ENCODE results near the gene KATNIP.

Gene KATNIP

GRCh38 chr16:27591837-27592236 is 41.9 kb downstream of the KATNIP start:
- POLR2A ChIA-PET: no interaction called here
- DNase-seq (ENCODE audit: extremely low spot score): no peak
- TF ChIP-seq FOXK2 (IDR thresholded peaks at IDR 0.05): no peak
- CTCF ChIA-PET: no interaction called here

- POLR2A ChIA-PET: interaction anchor here (1.4 kb wide), 1 partner anchor 46 kb away, joined by 5 read pairs; the partner anchor contains the start of genes GTF3C1 and KATNIP
- DNase-seq (ENCODE audit: extremely low spot score): no peak
- CTCF ChIA-PET: no interaction called here
- no peak for TF ChIP-seq ZNF384 (IDR thresholded peaks at IDR 0.05)
- TF ChIP-seq ELF4 (IDR thresholded peaks at IDR 0.05): no peak
- no peak for TF ChIP-seq TARDBP (IDR thresholded peaks at IDR 0.05)
- TF ChIP-seq LEF1 (IDR thresholded peaks at IDR 0.05; ENCODE audit: borderline replicate concordance): no peak
- TF ChIP-seq FOXK2 (IDR thresholded peaks at IDR 0.05): no peak
- TF ChIP-seq L3MBTL2 (conservative IDR thresholded peaks at IDR 0.05): no peak
- TF ChIP-seq FOXA1 (IDR thresholded peaks at IDR 0.05): no peak
- TF ChIP-seq FOXM1 (IDR thresholded peaks at IDR 0.05; ENCODE audit: borderline replicate concordance): no peak
- TF ChIP-seq SUZ12 (IDR thresholded peaks at IDR 0.05): no peak
- no peak for TF ChIP-seq PKNOX1 (IDR thresholded peaks at IDR 0.05)
These were observed 45.5 kb downstream of the KATNIP start for GRCh38 chr16:27595475-27595874.

GRCh38 chr16:27595993-27596392 is 46.0 kb downstream of the KATNIP start:
- ChIA-PET POLR2A (no interaction called here), CTCF (no interaction called here)
- TF ChIP-seq FOXA1 (IDR thresholded peaks at IDR 0.05) (no peak), HDGF (IDR thresholded peaks at IDR 0.05; ENCODE audit: borderline replicate concordance) (no peak), ARNT (IDR thresholded peaks at IDR 0.05) (no peak), SUZ12 (IDR thresholded peaks at IDR 0.05) (no peak), SP1 (IDR thresholded peaks at IDR 0.05) (no peak), TARDBP (IDR thresholded peaks at IDR 0.05) (no peak), PKNOX1 (IDR thresholded peaks at IDR 0.05) (no peak), FOXM1 (IDR thresholded peaks at IDR 0.05; ENCODE audit: borderline replicate concordance) (no peak), L3MBTL2 (conservative IDR thresholded peaks at IDR 0.05) (no peak), ELF4 (IDR thresholded peaks at IDR 0.05) (no peak), FOXK2 (IDR thresholded peaks at IDR 0.05) (no peak), ZNF384 (IDR thresholded peaks at IDR 0.05) (no peak), BHLHE40 (IDR thresholded peaks at IDR 0.05; ENCODE audit: borderline replicate concordance) (no peak)
- DNase-seq (ENCODE audit: extremely low spot score): no peak

- TF ChIP-seq FOXA1 (IDR thresholded peaks at IDR 0.05) (no peak), SP1 (IDR thresholded peaks at IDR 0.05) (no peak), SUZ12 (IDR thresholded peaks at IDR 0.05) (no peak), FOXK2 (IDR thresholded peaks at IDR 0.05) (no peak), ARNT (IDR thresholded peaks at IDR 0.05) (no peak), CTBP1 (IDR thresholded peaks at IDR 0.05; ENCODE audit: borderline replicate concordance) (no peak), PKNOX1 (IDR thresholded peaks at IDR 0.05) (no peak), ZNF384 (IDR thresholded peaks at IDR 0.05) (no peak), BHLHE40 (IDR thresholded peaks at IDR 0.05; ENCODE audit: borderline replicate concordance) (no peak), NFRKB (IDR thresholded peaks at IDR 0.05) (no peak), LEF1 (IDR thresholded peaks at IDR 0.05; ENCODE audit: borderline replicate concordance) (no peak), FOXM1 (IDR thresholded peaks at IDR 0.05; ENCODE audit: borderline replicate concordance) (no peak), TARDBP (IDR thresholded peaks at IDR 0.05) (no peak), L3MBTL2 (conservative IDR thresholded peaks at IDR 0.05) (no peak), ELF4 (IDR thresholded peaks at IDR 0.05) (no peak), HDGF (IDR thresholded peaks at IDR 0.05; ENCODE audit: borderline replicate concordance) (no peak)
- DNase-seq (ENCODE audit: extremely low spot score): no peak
- ChIA-PET POLR2A (no interaction called here), CTCF (no interaction called here)
These were observed 46.5 kb downstream of the KATNIP start for GRCh38 chr16:27596411-27596810.

GRCh38 chr16:27597361-27597760 is 47.4 kb downstream of the KATNIP start:
- ChIA-PET CTCF (no interaction called here), POLR2A (no interaction called here)
- TF ChIP-seq ARNT (IDR thresholded peaks at IDR 0.05) (no peak), FOXK2 (IDR thresholded peaks at IDR 0.05) (no peak), ZNF384 (IDR thresholded peaks at IDR 0.05) (no peak), ELF4 (IDR thresholded peaks at IDR 0.05) (no peak), SP1 (IDR thresholded peaks at IDR 0.05) (no peak), BHLHE40 (IDR thresholded peaks at IDR 0.05; ENCODE audit: borderline replicate concordance) (no peak), FOXM1 (IDR thresholded peaks at IDR 0.05; ENCODE audit: borderline replicate concordance) (no peak), PKNOX1 (IDR thresholded peaks at IDR 0.05) (no peak), FOXA1 (IDR thresholded peaks at IDR 0.05) (no peak), CTBP1 (IDR thresholded peaks at IDR 0.05; ENCODE audit: borderline replicate concordance) (no peak), LEF1 (IDR thresholded peaks at IDR 0.05; ENCODE audit: borderline replicate concordance) (no peak), HDGF (IDR thresholded peaks at IDR 0.05; ENCODE audit: borderline replicate concordance) (no peak), L3MBTL2 (conservative IDR thresholded peaks at IDR 0.05) (no peak), SUZ12 (IDR thresholded peaks at IDR 0.05) (no peak)
- DNase-seq (ENCODE audit: extremely low spot score): no peak

- POLR2A ChIA-PET: no interaction called here
- CTCF ChIA-PET: interaction anchor here (0.8 kb wide), 1 partner anchor 42 kb away, joined by 3 read pairs; no protein-coding TSS in a partner anchor
- TF ChIP-seq BHLHE40 (IDR thresholded peaks at IDR 0.05; ENCODE audit: borderline replicate concordance) (no peak), FOXA1 (IDR thresholded peaks at IDR 0.05) (no peak), SP1 (IDR thresholded peaks at IDR 0.05) (no peak), TARDBP (IDR thresholded peaks at IDR 0.05) (no peak), CTBP1 (IDR thresholded peaks at IDR 0.05; ENCODE audit: borderline replicate concordance) (no peak)
These were observed 48.3 kb downstream of the KATNIP start for GRCh38 chr16:27598220-27598619.

More at GRCh38 chr16:27598220-27598619, 48.3 kb downstream of the KATNIP start:
- DNase-seq (ENCODE audit: extremely low spot score): no peak
